GM12878 (cell line): ENCODE data around the gene SCIMP. TPM values are rescaled to one million over a fixed set of nuclear protein-coding genes. Genes with fewer than 3 reads are reported as not detected.

Source experiments
- CEBPB ChIP-seq, 2 experiments: fragments of 150-350 bp in 1 of 2; IDR thresholded peaks; 2 replicates each; pipeline ENCODE4 v1.6.1; 2012 to 2014; ENCODE audit warnings: low read depth in 2 of 2, low read length in 2 of 2, borderline replicate concordance in 1 of 2, inconsistent platforms in 1 of 2
- CHD4 ChIP-seq: fragments of 200-600 bp; sonication (generic); IDR thresholded peaks from 2 replicates; pipeline ENCODE4 v1.6.1; 2016; ENCODE audit warnings: mild to moderate bottlenecking
- EED ChIP-seq: sonication (generic); IDR thresholded peaks from 2 replicates; pipeline ENCODE4 v1.6.1; 2016; ENCODE audit warnings: antibody characterized with exemption, low read depth
- ELK1 ChIP-seq: IDR thresholded peaks from 2 replicates; pipeline ENCODE4 v1.6.1; 2012; ENCODE audit warnings: low read depth, low read length, improper control_type of control experiment
- ETV6 ChIP-seq, 2 experiments: fragments of 450-650 bp in 1 of 2; IDR thresholded peaks in 1 of 2; conservative IDR thresholded peaks in 1 of 2; 2 replicates each; pipeline ENCODE4 v1.6.1; 2014; ENCODE audit warnings: antibody characterized with exemption in 1 of 2, borderline replicate concordance in 1 of 2, low read depth in 1 of 2, mild to moderate bottlenecking in 1 of 2, moderate library complexity in 1 of 2
- KAT2A ChIP-seq: conservative IDR thresholded peaks from 2 replicates; pipeline ENCODE4 v1.6.1; 2011; ENCODE audit warnings: low read depth, low read length; ENCODE audit not compliant: control insufficient read depth
- KDM1A ChIP-seq: fragments of 200-600 bp; sonication (generic); IDR thresholded peaks from 2 replicates; pipeline ENCODE4 v1.6.1; 2016; ENCODE audit warnings: borderline replicate concordance
- KLF5 ChIP-seq: fragments of 450-650 bp; IDR thresholded peaks from 2 replicates; pipeline ENCODE4 v1.6.1; 2014; ENCODE audit warnings: mild to moderate bottlenecking; ENCODE audit not compliant: partially characterized antibody
- MLLT1 ChIP-seq: fragments of 450-650 bp; IDR thresholded peaks from 2 replicates; pipeline ENCODE4 v1.6.1; 2016; ENCODE audit warnings: mild to moderate bottlenecking
- MYB ChIP-seq: fragments of 150-350 bp; IDR thresholded peaks from 2 replicates; pipeline ENCODE4 v1.6.1; 2014; ENCODE audit warnings: mild to moderate bottlenecking, low read depth, low read length, borderline replicate concordance
- POLR2A ChIP-seq: IDR thresholded peaks from 2 replicates; pipeline ENCODE4 v1.6.1; 2011; ENCODE audit warnings: low read depth, mild to moderate bottlenecking, low read length
- RCOR1 ChIP-seq: conservative IDR thresholded peaks from 2 replicates; pipeline ENCODE4 v1.6.1; 2012; ENCODE audit warnings: low read depth, low read length, improper control_type of control experiment
- RFX5 ChIP-seq: IDR thresholded peaks from 2 replicates; pipeline ENCODE4 v1.6.1; 2011; ENCODE audit warnings: low read depth, low read length, improper control_type of control experiment
- SIX5 ChIP-seq: IDR thresholded peaks from 2 replicates; pipeline ENCODE4 v1.6.1; 2011; ENCODE audit warnings: mild to moderate bottlenecking, low read depth, low read length, moderate library complexity; ENCODE audit not compliant: severe bottlenecking
- SUPT20H ChIP-seq: IDR thresholded peaks from 2 replicates; pipeline ENCODE4 v1.6.1; 2011; ENCODE audit warnings: low read depth, mild to moderate bottlenecking, low read length, moderate library complexity, borderline replicate concordance; ENCODE audit not compliant: control insufficient read depth
- SUZ12 ChIP-seq: fragments of 200-600 bp; sonication (generic); IDR thresholded peaks from one replicate; pipeline ENCODE4 v1.6.1; 2018; ENCODE audit warnings: antibody characterized with exemption, mild to moderate bottlenecking; ENCODE audit not compliant: unreplicated experiment
- YY1 ChIP-seq: IDR thresholded peaks from 2 replicates; pipeline ENCODE4 v1.6.1; 2011; ENCODE audit warnings: low read depth, mild to moderate bottlenecking, low read length
- ZBTB11 ChIP-seq: fragments of 450-650 bp; formaldehyde crosslinking; IDR thresholded peaks from 2 replicates; pipeline ENCODE4 v1.5.0; 2022; ENCODE audit warnings: mild to moderate bottlenecking, missing genetic modification characterization
- ZNF274 ChIP-seq: IDR thresholded peaks from one replicate; pipeline ENCODE4 v1.8.0; 2011; ENCODE audit not compliant: insufficient read length, insufficient read depth
- ZNF687 ChIP-seq: fragments of 450-650 bp; IDR thresholded peaks from 2 replicates; pipeline ENCODE4 v1.6.1; 2017; ENCODE audit warnings: mild to moderate bottlenecking, moderate library complexity
- polyA plus RNA-seq, 11 experiments: library from polyadenylated mRNA; depleted of rRNA in 4 of 11; unstranded in 6 of 11; stranded (reverse) in 5 of 11; fragments of >200 nt; fragmentation: Nextera tagmentation in 4 of 11; fragmentation: Illumina TruSeq in 1 of 11; extraction: Ambion mirVana in 4 of 11; extraction: Trizol in 1 of 11; gene quantifications; 1 replicate in 1 of 11; 2 replicates in 10 of 11; pipeline versions ENCODE4 v1.2.1 to v1.2.3, GENCODE V29; 2011 to 2016; ENCODE audit warnings: inconsistent platforms in 2 of 11, missing spikeins in 2 of 11, low read depth in 1 of 11
- total RNA-seq, 4 experiments: library from RNA; depleted of rRNA in 3 of 4; stranded (reverse); fragments of >200 nt in 3 of 4; fragmentation: Illumina TruSeq in 1 of 4; extraction: Trizol in 1 of 4; gene quantifications; 2 replicates each; pipeline versions ENCODE4 v1.2.1 to v1.2.3, GENCODE V29; 2013 to 2021

The SCIMP gene
- total and polyA plus RNA-seq, 10 of the 15 experiments (the other 5 are each of a cell fraction or from before 2014, with no cell fraction given) = 56.7 to 151 (median 95.0) TPM

- TF ChIP-seq MLLT1 (no peak), CEBPB (IDR thresholded peaks at IDR 0.05; ENCODE audit: borderline replicate concordance in 1 of 2, low read depth in 2 of 2, low read length in 2 of 2) (no peak), ZBTB11 (no peak), MYB (no peak), ZNF687 (peak; percentile 53; the same call in 1 of the 2 replicates), EED (no peak), ZNF274 (no peak), SIX5 (no peak), ELK1 (no peak), KAT2A (no peak), YY1 (peak; percentile 34; the same call in 1 of the 2 replicates), KLF5 (no peak), KDM1A (no peak), SUZ12 (no peak), POLR2A (peak; percentile 27; the same call in 1 of the 2 replicates), ETV6 (conservative IDR thresholded peaks at IDR 0.05 in 1 of 2, IDR thresholded peaks at IDR 0.05 in 1 of 2; ENCODE audit: borderline replicate concordance in 1 of 2, low read depth in 1 of 2) (peak in 1 of 2 experiments; percentile 66; a peak in 2 of 4 replicates), CHD4 (no peak), RCOR1 (no peak), SUPT20H (no peak), RFX5 (no peak)
Measured at GRCh38 chr17:5198472-5198871, 36.2 kb downstream of the SCIMP start (continued).
